Activated CD8-positive, alpha-beta T cell treated with anti-CD3 and anti-CD28 coated beads for 36 hours (primary cell): ENCODE results near the gene ANO1. TPM values are rescaled to one million over a fixed set of nuclear protein-coding genes. Genes with fewer than 3 reads are reported as not detected.

Source experiments
- ATAC-seq: fragments of 200-7000 bp; cut with Tn5 transposase; one replicate; pipeline ENCODE4 v1.10.0; 2021; ENCODE audit warnings: mild to moderate bottlenecking, moderate library complexity
- CTCF ChIA-PET: fragments of 350-600 bp; sonication (Branson Sonifier 250); formaldehyde crosslinking; loops from one replicate; lab custom pipeline; 2021; ENCODE audit warnings: antibody characterized with exemption; lab: Charles Lee
- POLR2A ChIA-PET: fragments of 350-600 bp; sonication (Branson Sonifier 250); formaldehyde crosslinking; loops from one replicate; lab custom pipeline; 2021; ENCODE audit warnings: antibody characterized with exemption; lab: Charles Lee
- DNase-seq: peaks from one replicate; pipeline ENCODE4 v3.0.0-alpha.2; 2020
- H3K27ac Mint-ChIP-seq: one replicate; pipeline ENCODE4 v1.8.0; 2021; ENCODE audit warnings: mild to moderate bottlenecking, mixed read lengths
- H3K27me3 Mint-ChIP-seq: one replicate; pipeline ENCODE4 v1.8.0; 2021; ENCODE audit warnings: mixed read lengths
- H3K36me3 Mint-ChIP-seq: one replicate; pipeline ENCODE4 v1.8.0; 2021; ENCODE audit warnings: low read depth, mixed read lengths
- H3K4me1 Mint-ChIP-seq: one replicate; pipeline ENCODE4 v1.8.0; 2021; ENCODE audit warnings: low read depth, mixed read lengths
- H3K4me3 Mint-ChIP-seq: one replicate; pipeline ENCODE4 v1.8.0; 2021; ENCODE audit warnings: mild to moderate bottlenecking, moderate library complexity, mixed read lengths
- H3K9me3 Mint-ChIP-seq: one replicate; pipeline ENCODE4 v1.8.0; 2021; ENCODE audit warnings: mixed read lengths
- CTCF ChIP-seq: fragments of 200-600 bp; IDR thresholded peaks from one replicate; pipeline ENCODE4 v1.8.0; 2022; ENCODE audit warnings: antibody characterized with exemption, mild to moderate bottlenecking
- intact Hi-C: fragments of 100-400 bp; cut with micrococcal nuclease; formaldehyde crosslinking; loops from one replicate; pipeline ENCODE4 v1.10.0; 2022
- total RNA-seq, 2 experiments: library from RNA; stranded (reverse); gene quantifications; one replicate each; pipeline ENCODE4 v1.2.3, GENCODE V29; 2021

ANO1 gene
- total RNA-seq, 2 experiments from 2014 or later: not detected

DNA sequence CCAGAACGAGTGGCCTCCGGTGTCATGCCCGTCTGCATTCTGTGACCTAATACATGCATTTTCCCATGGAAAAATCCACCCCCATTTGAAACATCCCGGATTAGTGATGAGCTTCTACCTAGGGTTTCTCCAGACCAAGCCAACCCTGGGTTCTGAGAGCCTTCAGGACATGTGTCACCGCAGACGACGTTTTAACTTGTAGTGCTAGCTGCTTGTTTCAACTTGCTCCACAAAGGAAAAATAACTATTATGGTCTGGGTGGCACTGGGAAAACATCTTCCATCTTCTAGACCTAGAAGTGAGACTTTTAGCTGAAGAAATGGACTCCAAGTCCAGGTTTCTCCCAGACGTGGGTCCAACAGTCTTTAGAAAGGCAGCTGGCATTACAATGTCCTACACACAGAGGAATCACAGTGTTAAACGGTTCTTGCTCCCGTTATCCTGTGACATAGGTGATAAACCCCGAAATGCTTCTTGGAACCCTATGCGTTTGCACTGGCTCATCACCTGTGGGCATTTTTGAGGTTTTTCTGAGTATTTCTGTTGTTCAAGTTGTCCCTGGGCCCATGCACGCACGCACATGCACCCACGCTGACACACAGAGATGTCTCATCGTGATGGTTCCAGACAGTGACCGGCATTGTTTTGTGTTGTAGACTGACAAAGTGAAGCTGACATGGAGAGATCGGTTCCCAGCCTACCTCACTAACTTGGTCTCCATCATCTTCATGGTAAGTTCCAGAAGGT is 78.3 kb downstream of the ANO1 start:
- H3K36me3 Mint-ChIP-seq: no peaks in the 10 kb centered on the region
- H3K9me3 Mint-ChIP-seq: no peaks in the 10 kb centered on the region
- ChIA-PET POLR2A (no interaction called here), CTCF (no interaction called here)
- intact Hi-C loops: no loop called here
- H3K27ac Mint-ChIP-seq: no peak overlapping the region
- no peaks in the 10 kb centered on the region for H3K4me1 Mint-ChIP-seq
- H3K27me3 Mint-ChIP-seq: no peaks in the 10 kb centered on the region
- TF ChIP-seq CTCF: no peak
- no peak for ATAC-seq
- H3K4me3 Mint-ChIP-seq: no peak overlapping the region
- DNase-seq: no peak

DNA sequence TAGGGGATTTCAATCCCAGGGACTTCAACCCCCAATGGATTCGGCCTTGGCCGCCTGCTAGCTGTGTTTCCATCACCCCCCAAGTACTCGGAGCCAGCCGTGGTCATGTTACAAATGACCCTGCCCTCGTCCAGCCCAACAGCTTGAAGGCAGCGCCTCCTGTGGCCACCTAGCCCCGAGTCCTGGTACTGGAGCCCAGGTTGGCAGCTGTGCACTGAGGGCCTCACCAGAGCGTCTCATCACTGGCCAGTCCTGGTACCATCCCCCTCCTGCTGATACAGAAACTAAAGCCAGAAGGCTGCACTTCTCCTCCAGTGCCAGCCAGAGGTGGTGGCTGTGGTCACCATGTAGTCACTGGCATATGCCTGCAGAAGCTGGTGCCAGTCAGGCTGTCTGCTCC is 80.1 kb downstream of the ANO1 start:
- no peaks in the 10 kb centered on the region for H3K36me3 Mint-ChIP-seq
- no peak overlapping the region for H3K27ac Mint-ChIP-seq
- intact Hi-C loops: no loop called here
- DNase-seq (no peak), ATAC-seq (no peak)
- H3K4me1 Mint-ChIP-seq: no peaks in the 10 kb centered on the region
- no peaks in the 10 kb centered on the region for H3K9me3 Mint-ChIP-seq
- TF ChIP-seq CTCF: no peak
- no peaks in the 10 kb centered on the region for H3K27me3 Mint-ChIP-seq
- ChIA-PET CTCF (no interaction called here), POLR2A (no interaction called here)
- no peak overlapping the region for H3K4me3 Mint-ChIP-seq

DNA sequence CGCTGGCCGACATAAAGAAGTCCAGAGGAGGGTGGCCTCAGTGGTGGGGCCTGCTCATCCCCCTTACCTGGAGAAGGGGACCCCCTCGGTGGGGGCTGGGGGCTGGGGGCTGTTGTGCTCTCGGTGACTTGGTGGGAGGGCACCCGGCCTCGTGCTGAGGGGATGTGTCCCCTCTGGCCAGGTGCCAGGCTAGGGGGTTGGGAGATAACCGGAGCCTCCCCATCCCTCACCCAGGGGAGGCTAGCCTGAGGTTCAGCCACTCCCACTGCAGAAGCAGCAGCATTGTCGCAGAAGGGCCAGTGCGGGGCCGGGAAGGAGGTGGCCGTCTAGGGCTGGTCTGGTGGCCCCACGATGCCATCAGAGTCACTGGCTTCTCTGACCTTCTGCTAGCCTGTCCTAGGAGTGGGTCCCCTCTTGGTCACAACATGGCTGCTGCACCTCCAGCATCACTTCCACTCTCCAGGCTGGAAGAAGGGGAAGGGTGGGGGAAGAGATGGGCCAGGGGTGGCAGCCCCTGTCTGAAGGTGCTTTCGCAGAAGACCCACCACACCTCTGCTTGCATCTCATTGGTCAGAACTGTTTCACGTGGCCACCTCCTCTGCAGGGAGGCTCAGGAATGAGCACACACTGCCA is 80.8 kb downstream of the ANO1 start:
- Mint-ChIP-seq H3K4me1 (no peaks in the 10 kb centered on the region), H3K9me3 (no peaks in the 10 kb centered on the region), H3K36me3 (no peaks in the 10 kb centered on the region), H3K27me3 (no peaks in the 10 kb centered on the region), H3K4me3 (no peak overlapping the region), H3K27ac (no peak overlapping the region)
- ATAC-seq (no peak), DNase-seq (no peak)
- POLR2A ChIA-PET: no interaction called here
- CTCF ChIA-PET: no interaction called here
- TF ChIP-seq CTCF: no peak
- intact Hi-C loops: no loop called here

DNA sequence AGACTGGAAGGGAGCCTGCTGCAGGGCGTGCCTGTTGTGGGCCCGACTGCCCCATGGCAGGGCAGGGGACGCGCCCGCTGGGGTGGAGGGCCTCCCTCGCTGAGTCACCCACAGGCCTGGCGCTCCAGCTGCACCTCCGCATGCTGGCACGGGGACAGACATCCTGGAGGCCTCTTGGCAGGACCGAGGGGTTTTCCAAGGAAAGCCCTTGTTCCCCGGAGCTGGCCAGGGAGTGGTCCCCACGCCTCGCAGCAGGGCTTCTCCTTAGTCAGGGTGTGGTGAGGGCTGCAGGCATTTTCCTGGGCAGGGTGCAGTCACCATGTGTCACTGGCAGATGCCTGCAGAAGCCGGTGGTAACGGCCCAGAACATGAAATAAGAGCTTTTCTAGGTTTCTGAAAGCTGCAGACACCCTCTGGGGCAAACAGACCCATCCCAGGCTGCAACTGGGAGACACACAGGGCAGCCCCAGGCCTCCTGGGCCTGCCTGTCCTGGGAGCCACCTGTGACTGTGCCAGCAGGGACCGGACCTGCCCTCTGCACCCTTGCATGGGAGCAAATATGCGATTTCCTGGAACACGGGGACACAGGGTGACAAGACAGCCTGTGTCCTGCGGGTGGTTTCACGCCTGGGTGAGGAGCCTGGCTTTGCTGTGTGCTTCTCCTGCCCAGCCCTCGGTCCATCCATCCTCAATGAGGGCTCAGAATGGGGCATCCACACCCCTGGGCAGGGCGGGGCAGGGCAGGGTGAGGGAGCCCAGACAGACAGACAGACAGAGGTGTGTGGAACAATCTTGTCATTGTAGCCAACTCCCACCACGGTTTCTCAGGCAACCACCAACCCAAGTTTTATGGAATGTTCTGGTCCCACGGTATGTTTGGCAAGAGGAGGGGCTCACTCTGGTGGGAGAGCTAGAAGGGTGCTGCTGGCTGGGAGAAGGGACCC is 81.8 kb downstream of the ANO1 start:
- H3K4me3 Mint-ChIP-seq: no peak overlapping the region

More for the DNA sequence above, 81.8 kb downstream of the ANO1 start:
- ChIA-PET CTCF (no interaction called here), POLR2A (interaction anchor here (0.6 kb wide), 1 partner anchor 36 kb away, joined by 3 read pairs; no protein-coding TSS in a partner anchor)
- TF ChIP-seq CTCF: no peak
- Mint-ChIP-seq H3K4me1 (no peaks in the 10 kb centered on the region), H3K27ac (no peak overlapping the region), H3K27me3 (no peaks in the 10 kb centered on the region), H3K9me3 (no peaks in the 10 kb centered on the region), H3K36me3 (no peaks in the 10 kb centered on the region)
- no peak for DNase-seq
- intact Hi-C loops: no loop called here
- ATAC-seq: no peak
